Activated CD4-positive, alpha-beta memory T cell treated with anti-CD3 and anti-CD28 coated beads for 36 hours (primary cell): Measurements from ENCODE around the gene GIGYF2. TPM values are rescaled to one million over a fixed set of nuclear protein-coding genes. Genes with fewer than 3 reads are reported as not detected.

Source experiments
- CTCF ChIA-PET: fragments of 350-600 bp; sonication (Branson Sonifier 250); formaldehyde crosslinking; loops from one replicate; lab custom pipeline; 2021; ENCODE audit warnings: antibody characterized with exemption, inconsistent platforms; lab: Charles Lee
- POLR2A ChIA-PET: fragments of 350-600 bp; sonication (Branson Sonifier 250); formaldehyde crosslinking; loops from one replicate; lab custom pipeline; 2021; ENCODE audit warnings: antibody characterized with exemption; lab: Charles Lee
- DNase-seq: peaks from one replicate; pipeline ENCODE4 v3.0.0-alpha.2; 2020
- H3K27ac Mint-ChIP-seq: one replicate; pipeline ENCODE4 v1.8.0; 2021; ENCODE audit warnings: mixed read lengths
- H3K27me3 Mint-ChIP-seq: one replicate; pipeline ENCODE4 v1.8.0; 2021; ENCODE audit warnings: mixed read lengths
- H3K36me3 Mint-ChIP-seq: one replicate; pipeline ENCODE4 v1.8.0; 2021; ENCODE audit warnings: mixed read lengths
- H3K4me1 Mint-ChIP-seq: one replicate; pipeline ENCODE4 v1.8.0; 2021; ENCODE audit warnings: low read depth, mixed read lengths
- H3K4me3 Mint-ChIP-seq: one replicate; pipeline ENCODE4 v1.8.0; 2021; ENCODE audit warnings: mild to moderate bottlenecking, mixed read lengths
- H3K9me3 Mint-ChIP-seq: one replicate; pipeline ENCODE4 v1.8.0; 2021; ENCODE audit warnings: mixed read lengths
- intact Hi-C: fragments of 100-400 bp; cut with micrococcal nuclease; formaldehyde crosslinking; loops from one replicate; pipeline ENCODE4 v1.15.1; 2023
- total RNA-seq, 2 experiments: library from RNA; stranded (reverse); gene quantifications; one replicate each; pipeline ENCODE4 v1.2.3, GENCODE V29; 2021

The GIGYF2 gene
- total RNA-seq, 2 experiments from 2014 or later, result 50.0 to 51.4 TPM

GRCh38 chr2:232857158-232857563 is 160.0 kb downstream of the GIGYF2 start:
- Mint-ChIP-seq H3K27ac (no peak overlapping the region), H3K4me1 (peaks cover 4% of the 10 kb centered on the region), H3K4me3 (no peak overlapping the region), H3K27me3 (no peaks in the 10 kb centered on the region), H3K36me3 (peaks cover 27% of the 10 kb centered on the region), H3K9me3 (no peaks in the 10 kb centered on the region)
- ChIA-PET POLR2A (no interaction called here), CTCF (interaction anchor here (1.2 kb wide), 1 partner anchor 196 kb away, joined by 3 read pairs; no protein-coding TSS in a partner anchor)
- intact Hi-C loops, result no loop called here
- no peak for DNase-seq

DNA sequence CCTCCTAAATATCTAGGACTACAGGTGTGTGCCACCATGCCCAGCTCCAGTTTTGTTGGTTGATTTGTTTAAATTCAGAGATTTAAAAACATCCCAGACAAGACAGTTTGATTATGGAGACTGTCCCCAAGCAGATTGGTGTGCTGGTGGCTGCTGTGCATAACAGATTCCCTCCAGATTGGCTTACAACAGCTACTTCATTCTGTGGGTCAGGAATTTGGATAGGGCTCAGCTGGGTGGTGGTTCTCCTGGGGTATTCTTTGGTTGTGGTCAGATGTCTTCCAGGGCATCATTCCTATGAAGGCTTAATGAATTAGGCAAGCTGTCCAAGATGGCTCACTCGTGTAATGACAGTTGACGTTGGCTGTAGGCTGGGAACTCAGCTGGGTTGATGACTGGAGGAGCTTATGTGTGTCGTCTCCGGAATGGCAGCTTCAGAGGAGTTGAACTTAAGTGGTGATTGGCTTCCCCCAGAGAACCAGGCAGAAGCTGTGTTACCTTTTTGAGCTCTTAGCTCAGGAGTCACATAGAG is 162.3 kb downstream of the GIGYF2 start:
- H3K4me1 Mint-ChIP-seq, result peaks cover 4% of the 10 kb centered on the region
- intact Hi-C loops, result no loop called here
- H3K4me3 Mint-ChIP-seq, result no peak overlapping the region
- DNase-seq, result no peak
- no peak overlapping the region for H3K27ac Mint-ChIP-seq
- CTCF ChIA-PET, result interaction anchor here (0.9 to 1.6 kb wide), 2 partner anchors 194 to 201 kb away, joined by 3 to 11 read pairs; partner anchors contain the start of gene INPP5D
- no peaks in the 10 kb centered on the region for H3K27me3 Mint-ChIP-seq
- peaks cover 21% of the 10 kb centered on the region for H3K36me3 Mint-ChIP-seq
- H3K9me3 Mint-ChIP-seq, result no peaks in the 10 kb centered on the region
- POLR2A ChIA-PET, result no interaction called here

GRCh38 chr2:232860593-232861241 is 163.6 kb downstream of the GIGYF2 start:
- Mint-ChIP-seq H3K9me3 (no peaks in the 10 kb centered on the region), H3K27ac (no peak overlapping the region), H3K4me3 (no peak overlapping the region), H3K36me3 (peaks cover 21% of the 10 kb centered on the region), H3K27me3 (no peaks in the 10 kb centered on the region), H3K4me1 (peaks cover 4% of the 10 kb centered on the region)
- intact Hi-C loops, result no loop called here
- ChIA-PET CTCF (interaction anchor here (1.6 kb wide), 1 partner anchor 193 kb away, joined by 11 read pairs; no protein-coding TSS in a partner anchor), POLR2A (no interaction called here)
- no peak for DNase-seq

DNA sequence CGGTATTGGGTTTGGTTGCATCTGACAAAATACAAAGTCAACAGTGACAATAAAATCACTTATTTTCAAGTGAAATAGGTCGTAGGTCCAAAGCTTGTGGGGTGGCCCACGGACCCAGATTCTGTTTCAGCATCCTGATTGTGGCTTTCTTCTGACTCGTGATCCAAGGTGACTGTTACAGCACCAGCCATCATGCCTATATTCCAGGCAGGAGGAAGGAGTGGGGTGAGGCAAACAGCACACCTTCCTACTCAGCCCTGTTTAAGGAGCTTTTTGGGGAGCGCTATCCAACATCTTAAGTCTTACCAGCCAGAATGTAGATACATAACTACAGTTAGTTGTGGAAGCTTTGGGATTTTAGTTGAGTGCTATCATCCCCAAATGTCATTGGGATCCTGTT is 164.2 kb downstream of the GIGYF2 start:
- Mint-ChIP-seq H3K27ac (no peak overlapping the region), H3K4me1 (peaks cover 4% of the 10 kb centered on the region), H3K27me3 (no peaks in the 10 kb centered on the region), H3K9me3 (no peaks in the 10 kb centered on the region), H3K36me3 (peaks cover 21% of the 10 kb centered on the region), H3K4me3 (no peak overlapping the region)
- intact Hi-C loops, result no loop called here
- CTCF ChIA-PET, result no interaction called here
- POLR2A ChIA-PET, result no interaction called here
- no peak for DNase-seq

GRCh38 chr2:232863996-232864395 is 166.9 kb downstream of the GIGYF2 start:
- Mint-ChIP-seq H3K4me1 (peaks cover 4% of the 10 kb centered on the region), H3K27ac (no peak overlapping the region), H3K36me3 (peaks cover 4% of the 10 kb centered on the region), H3K9me3 (no peaks in the 10 kb centered on the region), H3K27me3 (no peaks in the 10 kb centered on the region), H3K4me3 (no peak overlapping the region)
- no peak for DNase-seq
- intact Hi-C loops, result no loop called here
- ChIA-PET CTCF (no interaction called here), POLR2A (no interaction called here)

DNA sequence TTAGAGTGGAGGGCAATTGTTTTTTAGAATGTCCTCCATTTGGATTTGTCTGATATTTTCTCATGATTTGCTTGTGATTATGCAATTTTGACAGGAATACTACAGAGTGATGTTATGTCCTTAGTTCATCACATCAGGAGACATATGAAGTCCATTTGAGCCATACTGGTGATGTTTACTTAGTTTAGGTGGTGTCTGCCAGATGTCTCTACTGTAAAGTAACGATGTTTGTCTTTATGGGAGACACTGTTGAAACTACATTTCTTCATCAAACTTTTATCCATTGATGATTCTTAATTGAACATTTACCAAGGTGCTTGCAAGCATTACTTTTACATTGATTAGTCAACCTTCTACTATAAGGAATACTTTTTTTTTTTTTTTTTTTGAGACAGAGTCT is 168.0 kb downstream of the GIGYF2 start:
- ChIA-PET POLR2A (no interaction called here), CTCF (no interaction called here)

DNA sequence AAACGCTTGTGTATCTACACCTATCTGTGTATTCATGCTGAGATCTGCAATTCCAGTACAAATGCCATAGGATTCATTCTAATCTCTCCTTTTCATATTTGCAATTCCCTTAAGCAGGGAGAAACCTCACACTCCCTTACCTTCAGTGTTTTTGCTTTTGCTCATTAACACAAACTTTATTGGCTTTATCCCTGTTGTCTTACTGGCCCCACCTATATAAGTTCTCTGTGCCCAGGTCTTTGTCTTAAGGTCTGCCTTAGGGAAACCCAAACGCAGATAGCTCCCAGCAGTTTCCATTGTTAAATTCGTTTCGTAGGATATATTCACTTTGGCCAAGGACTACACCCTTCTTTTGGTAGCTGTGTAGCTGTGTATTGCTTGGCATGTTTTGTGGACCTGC is 169.0 kb downstream of the GIGYF2 start:
- Mint-ChIP-seq H3K27me3 (no peaks in the 10 kb centered on the region), H3K4me1 (peaks cover 4% of the 10 kb centered on the region), H3K4me3 (no peak overlapping the region), H3K36me3 (no peaks in the 10 kb centered on the region), H3K27ac (no peak overlapping the region), H3K9me3 (no peaks in the 10 kb centered on the region)
- POLR2A ChIA-PET, result no interaction called here
- CTCF ChIA-PET, result no interaction called here
- DNase-seq, result no peak
- intact Hi-C loops, result no loop called here

More for the DNA sequence above, 168.0 kb downstream of the GIGYF2 start:
- H3K4me1 Mint-ChIP-seq, result peaks cover 4% of the 10 kb centered on the region
- H3K36me3 Mint-ChIP-seq, result no peaks in the 10 kb centered on the region
- no peaks in the 10 kb centered on the region for H3K9me3 Mint-ChIP-seq
- H3K27me3 Mint-ChIP-seq, result no peaks in the 10 kb centered on the region
- intact Hi-C loops, result no loop called here
- no peak overlapping the region for H3K27ac Mint-ChIP-seq
- no peak for DNase-seq
- H3K4me3 Mint-ChIP-seq, result no peak overlapping the region

GRCh38 chr2:232869138-232870017 is 172.2 kb downstream of the GIGYF2 start:
- ChIA-PET CTCF (interaction anchor here (1.1 kb wide), 1 partner anchor 185 kb away, joined by 3 read pairs; no protein-coding TSS in a partner anchor), POLR2A (no interaction called here)
- Mint-ChIP-seq H3K27me3 (peaks cover 5% of the 10 kb centered on the region), H3K4me3 (no peak overlapping the region), H3K4me1 (no peaks in the 10 kb centered on the region), H3K9me3 (no peaks in the 10 kb centered on the region), H3K36me3 (no peaks in the 10 kb centered on the region), H3K27ac (no peak overlapping the region)
- intact Hi-C loops, result no loop called here
- peak; percentile 7 for DNase-seq

DNA sequence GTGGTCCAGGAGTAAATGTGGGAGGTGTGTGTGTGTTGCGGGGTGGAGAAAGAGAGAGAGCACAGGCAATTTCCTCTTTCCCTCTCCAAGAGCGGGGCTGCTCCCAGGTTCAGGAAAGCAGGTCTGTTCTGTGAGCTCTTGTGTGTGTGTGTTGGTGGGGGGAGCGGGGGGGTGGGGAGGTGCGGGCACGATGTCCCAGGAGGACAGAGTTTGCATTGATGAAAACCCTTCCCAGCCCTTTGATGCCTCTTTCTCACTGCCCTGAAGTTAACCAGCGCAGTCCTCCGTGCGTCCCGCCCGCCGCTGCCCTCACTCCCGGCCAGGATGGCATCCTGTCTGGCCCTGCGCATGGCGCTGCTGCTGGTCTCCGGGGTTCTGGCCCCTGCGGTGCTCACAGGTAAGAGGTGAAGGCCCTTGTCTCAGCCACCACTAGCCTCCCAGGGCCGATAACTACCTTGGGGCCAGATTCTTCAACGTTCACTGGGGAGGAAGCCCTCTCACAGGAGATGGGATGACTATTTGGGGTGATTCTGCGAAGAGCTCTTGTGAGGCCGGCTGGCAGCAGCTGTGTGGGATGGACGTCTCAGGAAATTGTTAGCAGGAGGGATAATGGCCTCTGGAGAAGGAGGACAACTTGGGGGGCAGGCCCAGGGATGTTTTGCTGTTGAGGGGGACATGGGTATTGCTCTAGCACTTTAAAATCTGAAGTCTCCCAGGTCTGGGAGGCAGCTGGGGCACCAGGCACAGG is 173.1 kb downstream of the GIGYF2 start, which contains the start of gene SNORC:
Gene SNORC, plus strand, starts transcription at position 247 of the 748 bp plus-strand sequence. Its CDS starts 78 bp downstream, at position 325.
- POLR2A ChIA-PET, result no interaction called here
- H3K27ac Mint-ChIP-seq, result no peak within 1 kb of the TSS
- H3K4me3 Mint-ChIP-seq, result no peak within 1 kb of the TSS
- intact Hi-C loops, result no loop called here
- H3K27me3 Mint-ChIP-seq, result peaks cover 11% of the 10 kb centered on the region
- no peaks in the 10 kb centered on the region for H3K9me3 Mint-ChIP-seq
- H3K4me1 Mint-ChIP-seq, result no peaks in the 10 kb centered on the region
- peak; percentile 4 for DNase-seq
- H3K36me3 Mint-ChIP-seq, result no peaks in the 10 kb centered on the region
- CTCF ChIA-PET, result no interaction called here

DNA sequence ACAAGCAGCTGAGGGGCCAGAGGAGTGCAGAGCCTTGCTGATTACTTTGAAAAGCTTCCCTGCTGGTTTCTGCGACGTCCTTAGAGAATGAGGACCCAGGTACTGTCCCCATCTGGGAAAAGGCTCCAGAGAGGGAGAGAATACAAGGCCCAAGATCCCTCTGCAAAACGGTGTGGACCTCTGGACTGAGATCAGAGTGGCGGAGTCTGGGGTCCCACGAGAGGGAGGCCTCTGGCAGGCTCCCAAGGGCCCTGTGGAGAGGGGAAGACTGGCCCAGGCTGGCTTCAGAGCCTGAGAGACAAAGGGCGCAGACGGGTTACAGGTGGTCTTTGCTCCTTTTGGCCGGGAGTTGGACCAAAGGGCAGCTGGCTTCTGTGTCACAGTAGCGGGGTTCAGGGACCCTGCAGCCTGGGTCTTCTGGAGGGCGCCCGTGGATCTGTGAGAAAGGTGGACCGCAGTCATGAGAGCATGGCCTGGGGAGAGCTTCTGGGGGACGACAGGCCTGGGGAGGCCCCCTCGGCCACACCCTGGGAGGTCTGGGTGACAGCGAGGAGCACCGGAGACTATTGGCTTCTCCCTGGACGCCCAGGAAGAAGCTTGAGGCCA is 173.7 kb downstream of the GIGYF2 start:
- intact Hi-C loops, result no loop called here
- DNase-seq, result peak; percentile 5
- no peak overlapping the region for H3K27ac Mint-ChIP-seq
- no peak overlapping the region for H3K4me3 Mint-ChIP-seq
- H3K27me3 Mint-ChIP-seq, result peaks cover 16% of the 10 kb centered on the region
- H3K9me3 Mint-ChIP-seq, result no peaks in the 10 kb centered on the region
- ChIA-PET CTCF (interaction anchor here (1.0 kb wide), 1 partner anchor 153 kb away, joined by 5 read pairs; no protein-coding TSS in a partner anchor), POLR2A (no interaction called here)
- no peaks in the 10 kb centered on the region for H3K36me3 Mint-ChIP-seq
- H3K4me1 Mint-ChIP-seq, result peaks cover 5% of the 10 kb centered on the region

DNA sequence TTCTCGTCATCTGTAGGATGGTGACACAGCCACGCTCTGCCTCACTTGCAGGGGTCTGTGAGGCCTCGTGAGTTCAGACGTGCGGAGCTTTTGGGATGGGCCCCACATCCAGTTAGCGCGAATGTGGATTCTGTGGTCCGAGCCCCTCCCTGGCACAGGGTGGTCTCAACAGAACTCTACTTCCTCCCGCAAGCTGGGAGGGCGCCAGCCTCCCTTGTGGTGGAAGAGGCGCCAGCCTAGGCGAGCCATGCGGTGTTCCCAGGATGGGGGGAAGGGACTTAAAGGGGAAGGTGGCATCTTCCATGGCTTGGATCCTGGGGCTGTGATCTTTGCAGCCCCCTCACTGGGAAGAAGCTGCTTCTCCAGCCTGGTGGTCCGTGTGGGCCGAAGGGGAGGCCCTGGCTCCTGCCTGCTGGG is 174.3 kb downstream of the GIGYF2 start:
- intact Hi-C loops, result no loop called here
- Mint-ChIP-seq H3K4me3 (no peak overlapping the region), H3K27me3 (peaks cover 16% of the 10 kb centered on the region), H3K4me1 (peaks cover 5% of the 10 kb centered on the region), H3K9me3 (no peaks in the 10 kb centered on the region), H3K36me3 (no peaks in the 10 kb centered on the region), H3K27ac (no peak overlapping the region)
- POLR2A ChIA-PET, result no interaction called here
- DNase-seq, result no peak
- CTCF ChIA-PET, result interaction anchor here (1.0 kb wide), 1 partner anchor 153 kb away, joined by 5 read pairs; no protein-coding TSS in a partner anchor
